Measurements from ENCODE around the gene NUP210.

- TF ChIP-seq CTCF (IDR thresholded peaks at IDR 0.05; ENCODE audit: poor library complexity) (no peak), EZH2phosphoT487 (IDR thresholded peaks at IDR 0.05; ENCODE audit: low read depth, severe bottlenecking, unreplicated experiment) (no peak), EZH2 (IDR thresholded peaks at IDR 0.05; ENCODE audit: borderline replicate concordance) (no peak)
Observed at GRCh38 chr3:13274125-13274524, 146.0 kb downstream of the NUP210 start.
